HCT116 (cell line): Measurements from ENCODE around the gene SNTG2. TPM values are rescaled to one million over a fixed set of nuclear protein-coding genes. Genes with fewer than 3 reads are reported as not detected.

ENCODE experiments used
- ATAC-seq: fragments of 200-7000 bp; cut with Tn5 transposase; 2 replicates; pipeline ENCODE4 v1.9.1; 2020; ENCODE audit warnings: mild to moderate bottlenecking, moderate library complexity
- BruUV-seq: library from RNA; stranded (reverse); fragments of 400-500 nt; replicated peaks from 2 replicates; lab custom pipeline; 2021; lab: Mats Ljungman, UMichigan
- CTCF ChIA-PET: fragments of 300-600 bp; sonication (Branson Sonifier 250); formaldehyde crosslinking; loops from one replicate; lab custom pipeline; 2021; ENCODE audit warnings: antibody characterized with exemption; lab: Charles Lee
- POLR2A ChIA-PET: fragments of 300-600, 350-600 bp; sonication (Branson Sonifier 250); formaldehyde crosslinking; loops from one replicate; lab custom pipeline; 2021; ENCODE audit warnings: antibody characterized with exemption; lab: Charles Lee
- RAD21 ChIA-PET, 2 experiments: fragments of 300-600 bp; sonication (Branson Sonifier 250); formaldehyde crosslinking; loops; one replicate each; lab custom pipeline; 2023; ENCODE audit warnings: low total read pairs in 2 of 2; ENCODE audit not compliant: uncharacterized antibody in 2 of 2, unreplicated experiment in 2 of 2, low non-redundant PET in 1 of 2; lab: Charles Lee
- DNase-seq: peaks from one replicate; pipeline ENCODE4 v3.0.0-alpha.2; 2010; ENCODE audit warnings: low read depth, low spot score
- H2AFZ ChIP-seq: fragments of 200-600 bp; shearing (Covaris generic), sonication (generic); 2 replicates; pipeline ENCODE4 v1.6.1; 2017; ENCODE audit warnings: low read depth, mixed run types, mixed read lengths, antibody characterized with exemption, low read length; ENCODE audit not compliant: poor library complexity, severe bottlenecking
- H3K27ac ChIP-seq: 2 replicates; pipeline ENCODE4 v1.5.1; 2012; ENCODE audit warnings: low read depth, low read length
- H3K27me3 ChIP-seq: fragments of 200-600 bp; sonication (generic); 2 replicates; pipeline ENCODE4 v1.6.1; 2016; ENCODE audit warnings: mixed run types, low read length, mixed read lengths; ENCODE audit not compliant: insufficient read depth
- H3K36me3 ChIP-seq, 2 experiments: fragments of 200-500 bp in 1 of 2; fragments of 200-600 bp in 1 of 2; sonication (Bioruptor generic) in 1 of 2; sonication (generic) in 1 of 2; 2 replicates each; pipeline versions ENCODE4 v1.5.1 to v1.6.1; 2014 to 2016; ENCODE audit warnings: low read length in 2 of 2, inconsistent platforms in 1 of 2, mixed read lengths in 1 of 2, mixed run types in 1 of 2; ENCODE audit not compliant: insufficient read depth in 2 of 2, control insufficient read depth in 1 of 2
- H3K4me1 ChIP-seq, 2 experiments: fragments of 200-600 bp in 1 of 2; sonication (generic) in 1 of 2; 2 replicates each; pipeline versions ENCODE4 v1.5.1 to v1.6.1; 2012 to 2017; ENCODE audit warnings: low read length in 2 of 2, inconsistent platforms in 1 of 2, mild to moderate bottlenecking in 1 of 2, mixed read lengths in 1 of 2, mixed run types in 1 of 2, moderate library complexity in 1 of 2; ENCODE audit not compliant: insufficient read depth in 2 of 2, control insufficient read depth in 1 of 2
- H3K4me2 ChIP-seq: fragments of 200-600 bp; sonication (generic); 2 replicates; pipeline ENCODE4 v1.6.1; 2017; ENCODE audit warnings: mixed run types, low read length, mixed read lengths
- H3K4me3 ChIP-seq, 2 experiments: fragments of 200-600 bp in 1 of 2; sonication (generic) in 1 of 2; replicated peaks in 1 of 2; 2 replicates each; pipeline ENCODE4 v1.5.1; 2011 to 2016; ENCODE audit warnings: low read length in 2 of 2, control low read depth in 1 of 2, low read depth in 1 of 2, mild to moderate bottlenecking in 1 of 2, mixed read lengths in 1 of 2, mixed run types in 1 of 2
- H3K79me2 ChIP-seq: fragments of 200-600 bp; sonication (generic); 2 replicates; pipeline ENCODE4 v1.6.1; 2017; ENCODE audit warnings: mild to moderate bottlenecking, mixed run types, low read length, moderate library complexity, mixed read lengths; ENCODE audit not compliant: insufficient read depth
- H3K9ac ChIP-seq: fragments of 200-600 bp; sonication (generic); 2 replicates; pipeline ENCODE4 v1.6.1; 2016; ENCODE audit warnings: low read length, mixed read lengths
- H3K9me2 ChIP-seq: fragments of 200-600 bp; sonication (generic), shearing (Covaris generic); 2 replicates; pipeline ENCODE4 v1.6.1; 2017; ENCODE audit warnings: mixed run types, mild to moderate bottlenecking, moderate library complexity; ENCODE audit not compliant: insufficient read depth
- H3K9me3 ChIP-seq, 2 experiments: fragments of 200-500 bp in 1 of 2; fragments of 200-600 bp in 1 of 2; sonication (Bioruptor generic) in 1 of 2; sonication (generic) in 1 of 2; 2 replicates each; pipeline ENCODE4 v1.6.1; 2014 to 2017; ENCODE audit warnings: low read length in 2 of 2, mixed read lengths in 2 of 2, inconsistent platforms in 1 of 2, low read depth in 1 of 2, mild to moderate bottlenecking in 1 of 2, mixed run types in 1 of 2, moderate library complexity in 1 of 2; ENCODE audit not compliant: control insufficient read depth in 1 of 2, insufficient read depth in 1 of 2
- H4K20me1 ChIP-seq: fragments of 200-600 bp; sonication (generic), shearing (Covaris generic); 2 replicates; pipeline ENCODE4 v1.6.1; 2017; ENCODE audit warnings: mixed run types, mild to moderate bottlenecking, moderate library complexity; ENCODE audit not compliant: insufficient read depth
- EZH2phosphoT487 ChIP-seq: fragments of 200-600 bp; IDR thresholded peaks from 2 replicates; pipeline ENCODE4 v1.6.1; 2018; ENCODE audit warnings: antibody characterized with exemption, borderline replicate concordance
- JUND ChIP-seq: IDR thresholded peaks from 2 replicates; pipeline ENCODE4 v1.6.1; 2012
- POLR2A ChIP-seq: IDR thresholded peaks from 2 replicates; pipeline ENCODE4 v1.7.0; 2011; ENCODE audit warnings: borderline replicate concordance; ENCODE audit not compliant: insufficient read depth, insufficient read length; ENCODE audit errors: extremely low read depth
- RAD21 ChIP-seq: IDR thresholded peaks from 2 replicates; pipeline ENCODE4 v1.6.1; 2012; ENCODE audit warnings: low read depth, mild to moderate bottlenecking
- SRF ChIP-seq: IDR thresholded peaks from 2 replicates; pipeline ENCODE4 v1.6.1; 2012; ENCODE audit warnings: low read depth
- ZNF274 ChIP-seq: fragments of 200-500 bp; sonication (Bioruptor generic); IDR thresholded peaks from 2 replicates; pipeline ENCODE4 v1.6.1; 2014; ENCODE audit warnings: mild to moderate bottlenecking, low read depth, low read length, inconsistent platforms
- intact Hi-C: fragments of 100-400 bp; cut with micrococcal nuclease; formaldehyde crosslinking; loops from 2 replicates; pipeline ENCODE4 v1.10.0; 2022
- total RNA-seq: library from RNA; stranded (reverse); gene quantifications from one replicate; pipeline ENCODE4 v1.2.1, GENCODE V29; 2021; ENCODE audit not compliant: unreplicated experiment
- TF ChIP-seq, protein P1 (sequence below): IDR thresholded peaks from 2 replicates; pipeline ENCODE4 v1.6.1; 2011; ENCODE audit warnings: mild to moderate bottlenecking, low read length, moderate library complexity; ENCODE audit not compliant: insufficient replicate concordance; ENCODE audit errors: extremely low read depth
- TF ChIP-seq, protein P2 (sequence below): IDR thresholded peaks from 2 replicates; pipeline ENCODE4 v1.6.1; 2012; ENCODE audit warnings: low read depth

SNTG2 gene
- total RNA-seq, 1 experiment from 2014 or later, result not detected

DNA sequence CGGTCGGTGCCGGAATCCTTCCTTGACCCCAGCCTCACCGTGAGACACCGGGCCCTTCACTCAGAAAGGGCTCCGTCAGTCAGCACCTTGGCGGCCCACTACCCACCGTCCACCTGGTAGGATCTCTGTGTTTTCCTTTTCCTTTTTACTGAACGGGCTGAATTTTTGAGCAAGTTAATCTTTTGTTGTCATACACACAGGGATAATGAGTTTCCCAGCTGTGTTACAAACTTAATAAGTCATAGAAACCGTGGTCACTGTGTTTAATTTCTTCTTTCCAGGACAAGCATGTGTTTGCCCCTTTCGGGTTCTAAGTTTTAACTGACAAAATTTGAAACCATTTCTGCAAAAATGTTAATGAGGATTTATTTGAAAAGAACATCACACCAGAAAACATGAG, 423.6 kb downstream of the SNTG2 start:
- no peak for TF ChIP-seq JUND
- TF ChIP-seq SRF, result no peak
- TF ChIP-seq, protein P1, sequence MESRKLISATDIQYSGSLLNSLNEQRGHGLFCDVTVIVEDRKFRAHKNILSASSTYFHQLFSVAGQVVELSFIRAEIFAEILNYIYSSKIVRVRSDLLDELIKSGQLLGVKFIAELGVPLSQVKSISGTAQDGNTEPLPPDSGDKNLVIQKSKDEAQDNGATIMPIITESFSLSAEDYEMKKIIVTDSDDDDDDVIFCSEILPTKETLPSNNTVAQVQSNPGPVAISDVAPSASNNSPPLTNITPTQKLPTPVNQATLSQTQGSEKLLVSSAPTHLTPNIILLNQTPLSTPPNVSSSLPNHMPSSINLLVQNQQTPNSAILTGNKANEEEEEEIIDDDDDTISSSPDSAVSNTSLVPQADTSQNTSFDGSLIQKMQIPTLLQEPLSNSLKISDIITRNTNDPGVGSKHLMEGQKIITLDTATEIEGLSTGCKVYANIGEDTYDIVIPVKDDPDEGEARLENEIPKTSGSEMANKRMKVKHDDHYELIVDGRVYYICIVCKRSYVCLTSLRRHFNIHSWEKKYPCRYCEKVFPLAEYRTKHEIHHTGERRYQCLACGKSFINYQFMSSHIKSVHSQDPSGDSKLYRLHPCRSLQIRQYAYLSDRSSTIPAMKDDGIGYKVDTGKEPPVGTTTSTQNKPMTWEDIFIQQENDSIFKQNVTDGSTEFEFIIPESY, result no peak
- no peak for TF ChIP-seq RAD21
- TF ChIP-seq ZNF274, result no peak
- TF ChIP-seq, protein P2, sequence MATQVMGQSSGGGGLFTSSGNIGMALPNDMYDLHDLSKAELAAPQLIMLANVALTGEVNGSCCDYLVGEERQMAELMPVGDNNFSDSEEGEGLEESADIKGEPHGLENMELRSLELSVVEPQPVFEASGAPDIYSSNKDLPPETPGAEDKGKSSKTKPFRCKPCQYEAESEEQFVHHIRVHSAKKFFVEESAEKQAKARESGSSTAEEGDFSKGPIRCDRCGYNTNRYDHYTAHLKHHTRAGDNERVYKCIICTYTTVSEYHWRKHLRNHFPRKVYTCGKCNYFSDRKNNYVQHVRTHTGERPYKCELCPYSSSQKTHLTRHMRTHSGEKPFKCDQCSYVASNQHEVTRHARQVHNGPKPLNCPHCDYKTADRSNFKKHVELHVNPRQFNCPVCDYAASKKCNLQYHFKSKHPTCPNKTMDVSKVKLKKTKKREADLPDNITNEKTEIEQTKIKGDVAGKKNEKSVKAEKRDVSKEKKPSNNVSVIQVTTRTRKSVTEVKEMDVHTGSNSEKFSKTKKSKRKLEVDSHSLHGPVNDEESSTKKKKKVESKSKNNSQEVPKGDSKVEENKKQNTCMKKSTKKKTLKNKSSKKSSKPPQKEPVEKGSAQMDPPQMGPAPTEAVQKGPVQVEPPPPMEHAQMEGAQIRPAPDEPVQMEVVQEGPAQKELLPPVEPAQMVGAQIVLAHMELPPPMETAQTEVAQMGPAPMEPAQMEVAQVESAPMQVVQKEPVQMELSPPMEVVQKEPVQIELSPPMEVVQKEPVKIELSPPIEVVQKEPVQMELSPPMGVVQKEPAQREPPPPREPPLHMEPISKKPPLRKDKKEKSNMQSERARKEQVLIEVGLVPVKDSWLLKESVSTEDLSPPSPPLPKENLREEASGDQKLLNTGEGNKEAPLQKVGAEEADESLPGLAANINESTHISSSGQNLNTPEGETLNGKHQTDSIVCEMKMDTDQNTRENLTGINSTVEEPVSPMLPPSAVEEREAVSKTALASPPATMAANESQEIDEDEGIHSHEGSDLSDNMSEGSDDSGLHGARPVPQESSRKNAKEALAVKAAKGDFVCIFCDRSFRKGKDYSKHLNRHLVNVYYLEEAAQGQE, result no peak
- no peak for TF ChIP-seq POLR2A
- TF ChIP-seq EZH2phosphoT487, result no peak
- TF ChIP-seq, all 23 proteins: peak for 0
- Histone ChIP-seq H3K4me3 (no peak overlapping the region), H3K4me1 (no peaks in the 10 kb centered on the region), H3K4me2 (no peak overlapping the region), H3K9ac (no peak overlapping the region), H2AFZ (no peak overlapping the region), H3K36me3 (no peaks in the 10 kb centered on the region), H3K79me2 (no peaks in the 10 kb centered on the region), H3K27ac (no peak overlapping the region), H3K27me3 (peaks cover 69% of the 10 kb centered on the region), H3K9me3 (no peaks in the 10 kb centered on the region), H3K9me2 (no peaks in the 10 kb centered on the region), H4K20me1 (no peaks in the 10 kb centered on the region)
- DNase-seq (no peak), ATAC-seq (no peak)
- ChIA-PET POLR2A (no interaction called here), CTCF (no interaction called here), RAD21 (no interaction called here)
- no TSS peak for BruUV-seq
- intact Hi-C loops, result no loop called here
